Type B pancreatic cell (in vitro differentiated cells): Measurements from ENCODE around the gene EHBP1. TPM values are rescaled to one million over a fixed set of nuclear protein-coding genes. Genes with fewer than 3 reads are reported as not detected.

Experiments
- DNase-seq: peaks from one replicate; pipeline ENCODE4 v3.0.0; 2021; ENCODE audit warnings: mixed read lengths; ENCODE audit not compliant: unreplicated experiment; ENCODE audit errors: extremely low spot score
- H3K27ac Mint-ChIP-seq: 2 replicates; pipeline ENCODE4 v1.8.0; 2021; ENCODE audit warnings: mild to moderate bottlenecking, mixed read lengths
- H3K27me3 Mint-ChIP-seq: 2 replicates; pipeline ENCODE4 v1.8.0; 2021; ENCODE audit warnings: mixed read lengths
- H3K36me3 Mint-ChIP-seq: 2 replicates; pipeline ENCODE4 v1.8.0; 2021; ENCODE audit warnings: mixed read lengths
- H3K4me1 Mint-ChIP-seq: one replicate; pipeline ENCODE4 v1.8.0; 2021; ENCODE audit warnings: mixed read lengths; ENCODE audit not compliant: unreplicated experiment
- H3K4me3 Mint-ChIP-seq: 2 replicates; pipeline ENCODE4 v1.8.0; 2021; ENCODE audit warnings: mild to moderate bottlenecking, mixed read lengths
- H3K9me3 Mint-ChIP-seq: 2 replicates; pipeline ENCODE4 v1.8.0; 2021; ENCODE audit warnings: mixed read lengths
- CTCF ChIP-seq: fragments of 200-600 bp; sonication (generic); conservative IDR thresholded peaks from 2 replicates; pipeline ENCODE4 v1.5.0; 2021; ENCODE audit warnings: antibody characterized with exemption, mild to moderate bottlenecking
- total RNA-seq: library from RNA; stranded (reverse); gene quantifications from 2 replicates; pipeline ENCODE4 v1.2.1, GENCODE V29; 2021; ENCODE audit warnings: low replicate concordance

Gene EHBP1
- total RNA-seq, 1 donor from 2014 or later, result 59.2 TPM

- no peak for TF ChIP-seq CTCF
- Mint-ChIP-seq H3K9me3 (no peaks in the 10 kb centered on the region), H3K27ac (no peak overlapping the region), H3K27me3 (no peaks in the 10 kb centered on the region), H3K36me3 (peaks cover 12% of the 10 kb centered on the region), H3K4me1 (no peaks in the 10 kb centered on the region), H3K4me3 (no peak overlapping the region)
- no peak for DNase-seq
These were observed 296.1 kb downstream of the EHBP1 start for GRCh38 chr2:63001576-63001975.

GRCh38 chr2:63003351-63003750, 297.8 kb downstream of the EHBP1 start:
- no peak for DNase-seq
- Mint-ChIP-seq H3K4me3 (no peak overlapping the region), H3K4me1 (no peaks in the 10 kb centered on the region), H3K27me3 (no peaks in the 10 kb centered on the region), H3K36me3 (peaks cover 7% of the 10 kb centered on the region), H3K9me3 (no peaks in the 10 kb centered on the region), H3K27ac (no peak overlapping the region)
- TF ChIP-seq CTCF, result no peak

- no peak for TF ChIP-seq CTCF
- DNase-seq, result no peak
- Mint-ChIP-seq H3K36me3 (peaks cover 7% of the 10 kb centered on the region), H3K27me3 (no peaks in the 10 kb centered on the region), H3K9me3 (no peaks in the 10 kb centered on the region), H3K27ac (no peak overlapping the region), H3K4me3 (no peak overlapping the region), H3K4me1 (no peaks in the 10 kb centered on the region)
These were observed 302.4 kb downstream of the EHBP1 start for GRCh38 chr2:63007813-63008458.

- H3K36me3 Mint-ChIP-seq, result peaks cover 16% of the 10 kb centered on the region
- no peak for DNase-seq
- no peaks in the 10 kb centered on the region for H3K9me3 Mint-ChIP-seq
- no peak overlapping the region for H3K4me3 Mint-ChIP-seq
- no peak for TF ChIP-seq CTCF
- H3K27ac Mint-ChIP-seq, result no peak overlapping the region
- no peaks in the 10 kb centered on the region for H3K4me1 Mint-ChIP-seq
- H3K27me3 Mint-ChIP-seq, result no peaks in the 10 kb centered on the region
These were observed 303.3 kb downstream of the EHBP1 start for GRCh38 chr2:63008838-63009237.

- DNase-seq, result no peak
- H3K36me3 Mint-ChIP-seq, result peaks cover 13% of the 10 kb centered on the region
- H3K4me1 Mint-ChIP-seq, result no peaks in the 10 kb centered on the region
- H3K4me3 Mint-ChIP-seq, result no peak overlapping the region
- TF ChIP-seq CTCF, result no peak
- H3K27ac Mint-ChIP-seq, result no peak overlapping the region
- H3K9me3 Mint-ChIP-seq, result no peaks in the 10 kb centered on the region
- no peaks in the 10 kb centered on the region for H3K27me3 Mint-ChIP-seq
These were observed 304.0 kb downstream of the EHBP1 start for GRCh38 chr2:63009490-63009889.

- DNase-seq, result no peak
- Mint-ChIP-seq H3K27me3 (no peaks in the 10 kb centered on the region), H3K4me3 (no peak overlapping the region), H3K27ac (no peak overlapping the region), H3K9me3 (no peaks in the 10 kb centered on the region), H3K36me3 (peaks cover 13% of the 10 kb centered on the region), H3K4me1 (no peaks in the 10 kb centered on the region)
- no peak for TF ChIP-seq CTCF
These were observed 307.0 kb downstream of the EHBP1 start for GRCh38 chr2:63012541-63012940.
